ENCODE results near the gene ZNF813.

DNA sequence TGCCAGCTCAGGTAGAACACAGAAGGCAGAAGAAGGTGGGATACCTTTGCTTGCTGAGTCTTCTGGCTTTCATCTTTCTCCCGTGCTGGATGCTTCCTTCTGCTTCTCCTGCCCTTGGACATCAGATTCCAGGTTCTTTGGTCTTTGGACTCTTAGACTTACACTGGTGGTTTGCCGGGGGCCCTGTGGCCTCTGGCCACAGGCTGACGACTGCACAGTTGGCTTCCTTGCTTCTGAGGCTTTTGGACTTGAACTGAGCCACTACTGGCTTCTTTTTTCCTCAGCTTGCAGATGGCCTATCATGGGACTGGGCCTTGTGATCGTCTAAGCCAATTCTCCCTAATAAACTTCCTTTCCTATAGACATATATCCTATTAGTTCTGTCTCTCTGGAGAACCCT lies 50.6 kb downstream of the ZNF813 start:
- TF ChIP-seq, protein P1, sequence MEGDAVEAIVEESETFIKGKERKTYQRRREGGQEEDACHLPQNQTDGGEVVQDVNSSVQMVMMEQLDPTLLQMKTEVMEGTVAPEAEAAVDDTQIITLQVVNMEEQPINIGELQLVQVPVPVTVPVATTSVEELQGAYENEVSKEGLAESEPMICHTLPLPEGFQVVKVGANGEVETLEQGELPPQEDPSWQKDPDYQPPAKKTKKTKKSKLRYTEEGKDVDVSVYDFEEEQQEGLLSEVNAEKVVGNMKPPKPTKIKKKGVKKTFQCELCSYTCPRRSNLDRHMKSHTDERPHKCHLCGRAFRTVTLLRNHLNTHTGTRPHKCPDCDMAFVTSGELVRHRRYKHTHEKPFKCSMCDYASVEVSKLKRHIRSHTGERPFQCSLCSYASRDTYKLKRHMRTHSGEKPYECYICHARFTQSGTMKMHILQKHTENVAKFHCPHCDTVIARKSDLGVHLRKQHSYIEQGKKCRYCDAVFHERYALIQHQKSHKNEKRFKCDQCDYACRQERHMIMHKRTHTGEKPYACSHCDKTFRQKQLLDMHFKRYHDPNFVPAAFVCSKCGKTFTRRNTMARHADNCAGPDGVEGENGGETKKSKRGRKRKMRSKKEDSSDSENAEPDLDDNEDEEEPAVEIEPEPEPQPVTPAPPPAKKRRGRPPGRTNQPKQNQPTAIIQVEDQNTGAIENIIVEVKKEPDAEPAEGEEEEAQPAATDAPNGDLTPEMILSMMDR (IDR thresholded peaks at IDR 0.05; ENCODE audit: insufficient read depth, low read length, poor library complexity, severe bottlenecking) = no peak
- no peak for TF ChIP-seq EZH2phosphoT487 (conservative IDR thresholded peaks at IDR 0.05; ENCODE audit: low read length)
